ENCODE measurements around the gene ADCYAP1.
"Not testable (repeated sequence)": the region's sequence is repeated elsewhere in the genome, so short reads cannot be mapped to it uniquely, and the experiment has no call there.

The ADCYAP1 gene

GRCh38 chr18:873426-873825, 31.2 kb upstream of the ADCYAP1 start:
- H4K12ac ChIP-seq (ENCODE audit: low read depth, low read length); H2BK12ac ChIP-seq (ENCODE audit: low read length); H3K4me1 ChIP-seq (ENCODE audit: control insufficient read depth in 1 of 2, insufficient read depth in 2 of 2, low read length in 2 of 2); H3K14ac ChIP-seq (ENCODE audit: low read length); DNase-seq; H2AK5ac ChIP-seq (ENCODE audit: low read length); H4K91ac ChIP-seq (ENCODE audit: low read depth, low read length); H3K23ac ChIP-seq (ENCODE audit: low read length); H3K79me1 ChIP-seq (ENCODE audit: low read length); H4K8ac ChIP-seq (ENCODE audit: low read depth, low read length); H2AFZ ChIP-seq (ENCODE audit: insufficient read depth, low read length, poor library complexity); H3K79me2 ChIP-seq (ENCODE audit: control insufficient read depth, insufficient read depth, low read length, poor library complexity); H3K9ac ChIP-seq (ENCODE audit: low read length); H3K9me3 ChIP-seq (ENCODE audit: insufficient read depth, low read depth, low read length); H3K4me3 ChIP-seq (ENCODE audit: low read depth, low read length); H3K27me3 ChIP-seq (ENCODE audit: insufficient read depth, low read length); H2BK5ac ChIP-seq (ENCODE audit: low read depth, low read length, poor library complexity); H2BK120ac ChIP-seq (ENCODE audit: insufficient read depth, low read length, poor library complexity); H3K36me3 ChIP-seq (ENCODE audit: control insufficient read depth in 1 of 2, insufficient read depth in 2 of 2, low read length in 2 of 2); H3K18ac ChIP-seq (ENCODE audit: low read length); H3K4me2 ChIP-seq (ENCODE audit: low read length); H3K27ac ChIP-seq (ENCODE audit: low read depth, low read length); H3K4ac ChIP-seq (ENCODE audit: low read depth, low read length): not testable (repeated sequence)
- WGBS (ENCODE audit: extremely low coverage, insufficient coverage, insufficient read length), result no CpG with 5 or more reads among the region's 3 CpGs

GRCh38 chr18:875912-876311, 28.8 kb upstream of the ADCYAP1 start:
- H2AK5ac ChIP-seq (ENCODE audit: low read length), result no peak overlapping the region
- H3K27me3 ChIP-seq (ENCODE audit: insufficient read depth, low read length), result no peaks in the 10 kb centered on the region
- no peak overlapping the region for H2BK12ac ChIP-seq (ENCODE audit: low read length)
- H3K14ac ChIP-seq (ENCODE audit: low read length), result no peak overlapping the region
- no peaks in the 10 kb centered on the region for H3K4me1 ChIP-seq (ENCODE audit: control insufficient read depth in 1 of 2, insufficient read depth in 2 of 2, low read length in 2 of 2)
- no peaks in the 10 kb centered on the region for H3K79me1 ChIP-seq (ENCODE audit: low read length)
- DNase-seq, result no peak
- H2BK5ac ChIP-seq (ENCODE audit: low read depth, low read length, poor library complexity), result no peak overlapping the region
- no peak overlapping the region for H3K9ac ChIP-seq (ENCODE audit: low read length)
- H3K79me2 ChIP-seq (ENCODE audit: control insufficient read depth, insufficient read depth, low read length, poor library complexity), result no peaks in the 10 kb centered on the region
- no peak overlapping the region for H3K18ac ChIP-seq (ENCODE audit: low read length)
- no peak overlapping the region for H4K8ac ChIP-seq (ENCODE audit: low read depth, low read length)
- H2AFZ ChIP-seq (ENCODE audit: insufficient read depth, low read length, poor library complexity), result no peak overlapping the region
- H4K91ac ChIP-seq (ENCODE audit: low read depth, low read length), result no peak overlapping the region
- no peak overlapping the region for H3K4ac ChIP-seq (ENCODE audit: low read depth, low read length)
- peaks cover 3% of the 10 kb centered on the region for H3K9me3 ChIP-seq (ENCODE audit: insufficient read depth, low read depth, low read length)
- no peak overlapping the region for H3K27ac ChIP-seq (ENCODE audit: low read depth, low read length)
- no peak overlapping the region for H3K23ac ChIP-seq (ENCODE audit: low read length)
- H2BK120ac ChIP-seq (ENCODE audit: insufficient read depth, low read length, poor library complexity), result no peak overlapping the region
- no peak overlapping the region for H4K12ac ChIP-seq (ENCODE audit: low read depth, low read length)
- H3K4me3 ChIP-seq (ENCODE audit: low read depth, low read length), result no peak overlapping the region
- no peak overlapping the region for H3K4me2 ChIP-seq (ENCODE audit: low read length)
- H3K36me3 ChIP-seq (ENCODE audit: control insufficient read depth in 1 of 2, insufficient read depth in 2 of 2, low read length in 2 of 2), result no peaks in the 10 kb centered on the region

DNA sequence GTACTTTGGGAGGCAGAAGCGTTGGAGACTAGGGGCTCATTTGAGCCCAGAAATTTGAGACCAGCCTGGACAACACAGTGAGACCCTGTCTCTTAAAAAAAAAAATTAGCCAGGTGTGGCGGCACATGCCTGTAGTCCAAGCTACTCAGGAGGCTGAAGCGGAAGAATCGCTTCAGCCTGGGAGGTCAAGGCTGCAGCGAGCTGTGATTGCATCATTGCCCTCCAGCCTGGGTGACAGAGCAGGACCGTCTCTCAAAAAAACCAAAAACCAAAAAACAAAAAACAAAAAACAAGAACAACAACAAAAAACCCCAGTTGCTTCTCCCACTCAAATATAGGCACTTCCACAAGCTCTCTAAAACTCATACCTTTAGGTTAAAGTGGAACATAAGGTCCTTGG, 27.4 kb upstream of the ADCYAP1 start:
- Histone ChIP-seq H3K18ac (ENCODE audit: low read length) (no peak overlapping the region), H3K79me1 (ENCODE audit: low read length) (no peaks in the 10 kb centered on the region), H3K4ac (ENCODE audit: low read depth, low read length) (no peak overlapping the region), H3K9ac (ENCODE audit: low read length) (no peak overlapping the region), H3K27me3 (ENCODE audit: insufficient read depth, low read length) (no peaks in the 10 kb centered on the region), H2BK12ac (ENCODE audit: low read length) (no peak overlapping the region), H2BK120ac (ENCODE audit: insufficient read depth, low read length, poor library complexity) (no peak overlapping the region), H3K27ac (ENCODE audit: low read depth, low read length) (no peak overlapping the region), H3K36me3 (ENCODE audit: control insufficient read depth in 1 of 2, insufficient read depth in 2 of 2, low read length in 2 of 2) (no peaks in the 10 kb centered on the region), H3K23ac (ENCODE audit: low read length) (no peak overlapping the region), H2AFZ (ENCODE audit: insufficient read depth, low read length, poor library complexity) (no peak overlapping the region), H3K4me1 (ENCODE audit: control insufficient read depth in 1 of 2, insufficient read depth in 2 of 2, low read length in 2 of 2) (no peaks in the 10 kb centered on the region), H3K9me3 (ENCODE audit: insufficient read depth, low read depth, low read length) (peaks cover 3% of the 10 kb centered on the region), H3K4me2 (ENCODE audit: low read length) (no peak overlapping the region), H2AK5ac (ENCODE audit: low read length) (no peak overlapping the region), H4K8ac (ENCODE audit: low read depth, low read length) (no peak overlapping the region), H2BK5ac (ENCODE audit: low read depth, low read length, poor library complexity) (no peak overlapping the region), H4K91ac (ENCODE audit: low read depth, low read length) (no peak overlapping the region), H3K79me2 (ENCODE audit: control insufficient read depth, insufficient read depth, low read length, poor library complexity) (no peaks in the 10 kb centered on the region), H4K12ac (ENCODE audit: low read depth, low read length) (no peak overlapping the region), H3K4me3 (ENCODE audit: low read depth, low read length) (no peak overlapping the region), H3K14ac (ENCODE audit: low read length) (no peak overlapping the region)
- no CpG with 5 or more reads among the region's 6 CpGs for WGBS (ENCODE audit: extremely low coverage, insufficient coverage, insufficient read length)
- no peak for DNase-seq

GRCh38 chr18:886076-886475, 18.6 kb upstream of the ADCYAP1 start:
- Histone ChIP-seq H4K8ac (ENCODE audit: low read depth, low read length) (no peak overlapping the region), H4K91ac (ENCODE audit: low read depth, low read length) (no peak overlapping the region), H3K4me3 (ENCODE audit: low read depth, low read length) (no peak overlapping the region), H4K12ac (ENCODE audit: low read depth, low read length) (no peak overlapping the region), H3K9ac (ENCODE audit: low read length) (no peak overlapping the region), H2BK5ac (ENCODE audit: low read depth, low read length, poor library complexity) (no peak overlapping the region), H3K4ac (ENCODE audit: low read depth, low read length) (no peak overlapping the region), H3K4me2 (ENCODE audit: low read length) (no peak overlapping the region), H2AFZ (ENCODE audit: insufficient read depth, low read length, poor library complexity) (no peak overlapping the region), H3K27me3 (ENCODE audit: insufficient read depth, low read length) (no peaks in the 10 kb centered on the region), H3K79me2 (ENCODE audit: control insufficient read depth, insufficient read depth, low read length, poor library complexity) (no peaks in the 10 kb centered on the region), H3K36me3 (ENCODE audit: control insufficient read depth in 1 of 2, insufficient read depth in 2 of 2, low read length in 2 of 2) (no peaks in the 10 kb centered on the region), H2BK12ac (ENCODE audit: low read length) (no peak overlapping the region), H2BK120ac (ENCODE audit: insufficient read depth, low read length, poor library complexity) (no peak overlapping the region), H3K4me1 (ENCODE audit: control insufficient read depth in 1 of 2, insufficient read depth in 2 of 2, low read length in 2 of 2) (no peaks in the 10 kb centered on the region), H3K9me3 (ENCODE audit: insufficient read depth, low read depth, low read length) (peaks cover 4% of the 10 kb centered on the region), H3K79me1 (ENCODE audit: low read length) (no peaks in the 10 kb centered on the region), H3K18ac (ENCODE audit: low read length) (no peak overlapping the region), H3K23ac (ENCODE audit: low read length) (no peak overlapping the region), H2AK5ac (ENCODE audit: low read length) (no peak overlapping the region), H3K27ac (ENCODE audit: low read depth, low read length) (no peak overlapping the region), H3K14ac (ENCODE audit: low read length) (no peak overlapping the region)
- DNase-seq, result no peak
- no CpG with 5 or more reads among the region's 1 CpG for WGBS (ENCODE audit: extremely low coverage, insufficient coverage, insufficient read length)

- no peaks in the 10 kb centered on the region for H3K36me3 ChIP-seq (ENCODE audit: control insufficient read depth in 1 of 2, insufficient read depth in 2 of 2, low read length in 2 of 2)
- H2AFZ ChIP-seq (ENCODE audit: insufficient read depth, low read length, poor library complexity), result no peak overlapping the region
- H2BK5ac ChIP-seq (ENCODE audit: low read depth, low read length, poor library complexity), result no peak overlapping the region
- no CpG with 5 or more reads among the region's 2 CpGs for WGBS (ENCODE audit: extremely low coverage, insufficient coverage, insufficient read length)
- no peak for DNase-seq
- no peaks in the 10 kb centered on the region for H3K79me2 ChIP-seq (ENCODE audit: control insufficient read depth, insufficient read depth, low read length, poor library complexity)
- H4K12ac ChIP-seq (ENCODE audit: low read depth, low read length), result no peak overlapping the region
- no peak overlapping the region for H3K4me2 ChIP-seq (ENCODE audit: low read length)
- no peak overlapping the region for H3K23ac ChIP-seq (ENCODE audit: low read length)
- no peak overlapping the region for H2BK12ac ChIP-seq (ENCODE audit: low read length)
- no peak overlapping the region for H2BK120ac ChIP-seq (ENCODE audit: insufficient read depth, low read length, poor library complexity)
- no peak overlapping the region for H2AK5ac ChIP-seq (ENCODE audit: low read length)
- H3K27me3 ChIP-seq (ENCODE audit: insufficient read depth, low read length), result no peaks in the 10 kb centered on the region
- H4K91ac ChIP-seq (ENCODE audit: low read depth, low read length), result no peak overlapping the region
- H3K27ac ChIP-seq (ENCODE audit: low read depth, low read length), result no peak overlapping the region
- H4K8ac ChIP-seq (ENCODE audit: low read depth, low read length), result no peak overlapping the region
- H3K9ac ChIP-seq (ENCODE audit: low read length), result no peak overlapping the region
- no peaks in the 10 kb centered on the region for H3K79me1 ChIP-seq (ENCODE audit: low read length)
- H3K4me3 ChIP-seq (ENCODE audit: low read depth, low read length), result no peak overlapping the region
- peaks cover 4% of the 10 kb centered on the region for H3K9me3 ChIP-seq (ENCODE audit: insufficient read depth, low read depth, low read length)
- no peaks in the 10 kb centered on the region for H3K4me1 ChIP-seq (ENCODE audit: control insufficient read depth in 1 of 2, insufficient read depth in 2 of 2, low read length in 2 of 2)
- no peak overlapping the region for H3K14ac ChIP-seq (ENCODE audit: low read length)
- no peak overlapping the region for H3K4ac ChIP-seq (ENCODE audit: low read depth, low read length)
- no peak overlapping the region for H3K18ac ChIP-seq (ENCODE audit: low read length)
Observed at GRCh38 chr18:887716-888115, 17.0 kb upstream of the ADCYAP1 start.
